HG03558 (cell line): ENCODE data around the gene CASP8.

Source experiments
- ATAC-seq: cut with Tn5 transposase; IDR thresholded peaks from one replicate; pipeline ENCODE4 v1.9.1; 2021; ENCODE audit warnings: moderate number of reproducible peaks; ENCODE audit not compliant: unreplicated experiment; ENCODE audit errors: extremely low read depth

The CASP8 gene

DNA sequence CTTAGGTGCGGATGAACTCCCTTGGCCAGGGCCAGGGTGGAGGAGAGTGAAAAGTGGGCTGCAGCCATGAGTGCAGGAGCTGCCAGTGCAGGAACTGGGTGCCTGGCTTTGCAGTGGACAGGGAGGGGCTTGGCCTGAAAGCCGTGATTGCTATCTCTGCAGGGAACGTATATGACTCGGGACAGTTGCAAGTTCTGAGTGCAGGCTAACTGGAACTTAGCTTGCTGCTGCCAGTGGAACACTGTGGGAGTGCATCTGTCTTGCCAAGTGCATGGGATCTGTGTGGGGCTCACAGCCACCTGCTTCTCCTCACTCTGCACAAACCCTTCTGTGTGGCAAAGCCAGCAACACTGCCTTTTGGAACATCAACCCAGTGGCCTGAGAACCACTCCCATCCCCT lies 59.9 kb downstream of the CASP8 start:
- ATAC-seq = no peak

DNA sequence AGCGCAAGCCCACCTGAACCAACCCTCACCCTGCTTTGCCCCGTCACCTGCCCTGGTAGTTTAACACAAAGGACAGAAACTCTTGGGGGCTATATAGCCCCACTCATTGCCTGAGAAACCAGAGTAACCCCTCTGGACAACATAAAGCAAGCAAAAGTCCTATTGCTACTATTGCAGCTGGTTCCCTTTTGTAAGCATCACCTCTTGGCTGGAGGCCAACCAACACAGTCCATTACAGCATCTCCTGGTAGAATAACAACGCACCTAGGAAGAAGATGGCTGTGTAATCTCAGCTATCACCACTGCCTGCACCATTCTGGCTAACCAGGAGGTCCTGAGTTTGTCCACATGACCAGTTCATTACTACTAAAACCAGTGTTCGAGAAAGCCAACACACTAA lies 60.4 kb downstream of the CASP8 start:
- ATAC-seq = no peak

DNA sequence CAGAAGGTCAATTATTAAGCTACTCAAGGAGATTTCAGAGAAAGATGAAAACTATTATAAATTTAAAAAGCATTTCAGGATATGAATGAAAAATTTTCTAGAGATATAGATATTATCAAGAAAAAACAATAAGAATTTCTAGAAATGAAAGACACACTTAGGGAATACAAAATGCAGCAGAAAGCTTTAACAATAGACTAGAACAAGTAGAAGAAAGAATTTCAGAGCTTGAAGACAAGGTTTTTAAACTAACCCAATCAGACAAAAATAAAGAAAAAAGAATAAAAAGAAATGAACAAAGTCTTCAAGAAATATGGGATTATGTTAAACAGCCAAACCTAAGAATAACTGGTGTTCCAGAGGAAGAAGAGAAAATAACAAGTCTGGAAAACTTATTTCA lies 62.4 kb downstream of the CASP8 start:
- no peak for ATAC-seq

DNA sequence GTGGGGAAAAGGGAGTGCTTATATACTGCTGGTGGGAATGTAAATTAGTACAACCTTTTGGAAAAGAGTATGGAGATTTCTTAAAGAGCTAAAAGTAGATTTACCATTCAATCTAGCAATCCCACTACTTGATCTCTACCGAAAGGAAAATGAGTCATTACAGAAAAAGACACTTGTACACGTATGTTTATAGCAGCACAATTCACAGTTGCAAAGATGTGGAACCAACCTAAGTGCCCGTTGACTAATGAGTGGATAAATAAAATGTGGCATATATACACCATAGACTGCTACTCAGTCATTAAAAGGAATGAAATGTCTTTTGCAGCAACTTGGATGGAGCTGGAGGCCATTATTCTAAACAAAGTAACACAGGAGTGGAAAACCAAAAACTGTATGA lies 67.3 kb downstream of the CASP8 start:
- ATAC-seq = no peak

DNA sequence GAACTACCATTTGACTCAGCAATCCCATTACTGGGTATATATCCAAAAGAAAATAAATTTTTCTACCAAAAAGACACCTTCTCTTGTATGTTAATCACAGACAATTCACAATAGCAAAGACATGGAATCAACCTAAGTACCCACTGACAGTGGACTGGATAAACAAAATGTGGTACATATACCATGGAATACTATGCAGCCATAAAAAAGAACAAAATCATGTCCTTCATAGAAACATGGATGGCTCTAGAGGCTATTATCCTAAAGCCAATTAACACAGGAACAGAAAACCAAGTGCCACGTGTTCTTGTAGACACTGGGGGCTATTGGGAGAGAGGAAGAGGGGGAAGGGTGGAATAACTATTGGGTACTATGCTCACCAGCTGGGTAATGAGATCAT lies 69.1 kb downstream of the CASP8 start:
- no peak for ATAC-seq
